NB4 (cell line): ENCODE results near the gene C16orf46.

Experiments used
- POLR2A ChIP-seq: IDR thresholded peaks from 2 replicates; pipeline ENCODE4 v1.6.1; 2011; ENCODE audit warnings: mild to moderate bottlenecking; ENCODE audit not compliant: insufficient read length; ENCODE audit errors: extremely low read depth
- TF ChIP-seq, protein P1 (sequence below): IDR thresholded peaks from one replicate; pipeline ENCODE4 v1.5.1; 2012; ENCODE audit warnings: low read depth, low read length

DNA sequence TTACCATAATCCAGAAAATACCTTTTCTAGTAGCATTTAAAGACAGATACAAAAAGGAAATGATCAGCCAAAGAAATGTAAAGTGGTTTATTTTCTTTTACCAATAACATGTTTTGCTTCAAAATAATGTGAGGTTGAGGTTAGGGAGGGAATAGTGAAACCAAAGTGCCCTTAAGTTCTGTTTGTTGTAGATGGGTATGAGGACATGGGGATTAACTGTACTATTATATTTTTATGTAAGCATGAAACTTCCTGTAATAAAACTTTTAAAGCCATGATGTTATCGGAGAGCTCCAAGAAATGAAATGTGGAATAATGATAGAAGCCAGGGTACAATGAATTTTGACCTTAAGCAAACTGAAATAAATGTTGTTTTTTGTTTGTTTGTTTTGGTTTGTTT, 9.9 kb downstream of the C16orf46 start:
- TF ChIP-seq, protein P1, sequence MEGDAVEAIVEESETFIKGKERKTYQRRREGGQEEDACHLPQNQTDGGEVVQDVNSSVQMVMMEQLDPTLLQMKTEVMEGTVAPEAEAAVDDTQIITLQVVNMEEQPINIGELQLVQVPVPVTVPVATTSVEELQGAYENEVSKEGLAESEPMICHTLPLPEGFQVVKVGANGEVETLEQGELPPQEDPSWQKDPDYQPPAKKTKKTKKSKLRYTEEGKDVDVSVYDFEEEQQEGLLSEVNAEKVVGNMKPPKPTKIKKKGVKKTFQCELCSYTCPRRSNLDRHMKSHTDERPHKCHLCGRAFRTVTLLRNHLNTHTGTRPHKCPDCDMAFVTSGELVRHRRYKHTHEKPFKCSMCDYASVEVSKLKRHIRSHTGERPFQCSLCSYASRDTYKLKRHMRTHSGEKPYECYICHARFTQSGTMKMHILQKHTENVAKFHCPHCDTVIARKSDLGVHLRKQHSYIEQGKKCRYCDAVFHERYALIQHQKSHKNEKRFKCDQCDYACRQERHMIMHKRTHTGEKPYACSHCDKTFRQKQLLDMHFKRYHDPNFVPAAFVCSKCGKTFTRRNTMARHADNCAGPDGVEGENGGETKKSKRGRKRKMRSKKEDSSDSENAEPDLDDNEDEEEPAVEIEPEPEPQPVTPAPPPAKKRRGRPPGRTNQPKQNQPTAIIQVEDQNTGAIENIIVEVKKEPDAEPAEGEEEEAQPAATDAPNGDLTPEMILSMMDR = no peak
- TF ChIP-seq POLR2A = no peak
